Activated CD8-positive, alpha-beta T cell treated with anti-CD3 and anti-CD28 coated beads for 36 hours (primary cell): Measurements from ENCODE around the gene BBS7. TPM values are rescaled to one million over a fixed set of nuclear protein-coding genes. Genes with fewer than 3 reads are reported as not detected.

ENCODE experiments used
- ATAC-seq: fragments of 200-7000 bp; cut with Tn5 transposase; one replicate; pipeline ENCODE4 v1.10.0; 2021; ENCODE audit warnings: mild to moderate bottlenecking, moderate library complexity
- CTCF ChIA-PET: fragments of 350-600 bp; sonication (Branson Sonifier 250); formaldehyde crosslinking; loops from one replicate; lab custom pipeline; 2021; ENCODE audit warnings: antibody characterized with exemption; lab: Charles Lee
- POLR2A ChIA-PET: fragments of 350-600 bp; sonication (Branson Sonifier 250); formaldehyde crosslinking; loops from one replicate; lab custom pipeline; 2021; ENCODE audit warnings: antibody characterized with exemption; lab: Charles Lee
- DNase-seq: peaks from one replicate; pipeline ENCODE4 v3.0.0-alpha.2; 2020
- H3K27ac Mint-ChIP-seq: one replicate; pipeline ENCODE4 v1.8.0; 2021; ENCODE audit warnings: mild to moderate bottlenecking, mixed read lengths
- H3K27me3 Mint-ChIP-seq: one replicate; pipeline ENCODE4 v1.8.0; 2021; ENCODE audit warnings: mixed read lengths
- H3K36me3 Mint-ChIP-seq: one replicate; pipeline ENCODE4 v1.8.0; 2021; ENCODE audit warnings: low read depth, mixed read lengths
- H3K4me1 Mint-ChIP-seq: one replicate; pipeline ENCODE4 v1.8.0; 2021; ENCODE audit warnings: low read depth, mixed read lengths
- H3K4me3 Mint-ChIP-seq: one replicate; pipeline ENCODE4 v1.8.0; 2021; ENCODE audit warnings: mild to moderate bottlenecking, moderate library complexity, mixed read lengths
- H3K9me3 Mint-ChIP-seq: one replicate; pipeline ENCODE4 v1.8.0; 2021; ENCODE audit warnings: mixed read lengths
- intact Hi-C: fragments of 100-400 bp; cut with micrococcal nuclease; formaldehyde crosslinking; loops from one replicate; pipeline ENCODE4 v1.10.0; 2022
- total RNA-seq, 2 experiments: library from RNA; stranded (reverse); gene quantifications; one replicate each; pipeline ENCODE4 v1.2.3, GENCODE V29; 2021
- TF ChIP-seq, protein P1 (sequence below): fragments of 200-600 bp; IDR thresholded peaks from one replicate; pipeline ENCODE4 v1.8.0; 2022; ENCODE audit warnings: antibody characterized with exemption, mild to moderate bottlenecking

Gene BBS7
- total RNA-seq, 2 experiments from 2014 or later, result 12.7 to 15.8 TPM

GRCh38 chr4:121818215-121818614 lies 52.1 kb downstream of the BBS7 start:
- ChIA-PET POLR2A (interaction anchor here (1.0 kb wide), 1 partner anchor 17 kb away, joined by 5 read pairs; the partner anchor contains the start of gene EXOSC9), CTCF (interaction anchor here (0.6 kb wide), 1 partner anchor 61 kb away, joined by 5 read pairs; no protein-coding TSS in a partner anchor)
- Mint-ChIP-seq H3K27me3 (no peaks in the 10 kb centered on the region), H3K36me3 (peaks cover 60% of the 10 kb centered on the region), H3K4me3 (no peak overlapping the region), H3K27ac (peak overlapping the region; percentile 58), H3K9me3 (no peaks in the 10 kb centered on the region), H3K4me1 (peaks cover 27% of the 10 kb centered on the region)
- ATAC-seq (no peak), DNase-seq (no peak)
- TF ChIP-seq, protein P1, sequence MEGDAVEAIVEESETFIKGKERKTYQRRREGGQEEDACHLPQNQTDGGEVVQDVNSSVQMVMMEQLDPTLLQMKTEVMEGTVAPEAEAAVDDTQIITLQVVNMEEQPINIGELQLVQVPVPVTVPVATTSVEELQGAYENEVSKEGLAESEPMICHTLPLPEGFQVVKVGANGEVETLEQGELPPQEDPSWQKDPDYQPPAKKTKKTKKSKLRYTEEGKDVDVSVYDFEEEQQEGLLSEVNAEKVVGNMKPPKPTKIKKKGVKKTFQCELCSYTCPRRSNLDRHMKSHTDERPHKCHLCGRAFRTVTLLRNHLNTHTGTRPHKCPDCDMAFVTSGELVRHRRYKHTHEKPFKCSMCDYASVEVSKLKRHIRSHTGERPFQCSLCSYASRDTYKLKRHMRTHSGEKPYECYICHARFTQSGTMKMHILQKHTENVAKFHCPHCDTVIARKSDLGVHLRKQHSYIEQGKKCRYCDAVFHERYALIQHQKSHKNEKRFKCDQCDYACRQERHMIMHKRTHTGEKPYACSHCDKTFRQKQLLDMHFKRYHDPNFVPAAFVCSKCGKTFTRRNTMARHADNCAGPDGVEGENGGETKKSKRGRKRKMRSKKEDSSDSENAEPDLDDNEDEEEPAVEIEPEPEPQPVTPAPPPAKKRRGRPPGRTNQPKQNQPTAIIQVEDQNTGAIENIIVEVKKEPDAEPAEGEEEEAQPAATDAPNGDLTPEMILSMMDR, result no peak
- intact Hi-C loops, result no loop called here

DNA sequence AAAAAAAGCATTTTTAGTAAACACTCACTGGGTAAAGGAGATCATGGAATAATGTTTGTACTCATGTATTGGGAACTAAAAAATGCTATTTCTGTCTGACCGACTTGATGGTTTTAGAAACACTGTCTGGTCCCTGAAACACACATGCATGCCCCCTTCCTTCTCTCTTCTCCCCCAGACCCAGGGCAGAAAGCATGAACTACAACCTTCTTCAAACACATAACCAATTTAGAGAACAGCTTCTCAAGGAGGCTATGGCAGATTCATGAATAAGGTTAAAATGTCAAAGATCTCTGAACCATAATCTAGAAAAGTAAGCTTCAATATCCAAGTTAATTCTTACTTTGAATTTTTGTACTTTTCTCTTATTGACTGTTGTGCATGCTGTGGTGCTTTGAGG lies 52.6 kb downstream of the BBS7 start:
- intact Hi-C loops, result no loop called here
- no peaks in the 10 kb centered on the region for H3K9me3 Mint-ChIP-seq
- H3K4me1 Mint-ChIP-seq, result peaks cover 28% of the 10 kb centered on the region
- H3K27me3 Mint-ChIP-seq, result no peaks in the 10 kb centered on the region
- H3K4me3 Mint-ChIP-seq, result no peak overlapping the region
- ATAC-seq (no peak), DNase-seq (no peak)
- ChIA-PET CTCF (interaction anchor here (0.6 kb wide), 1 partner anchor 61 kb away, joined by 5 read pairs; no protein-coding TSS in a partner anchor), POLR2A (interaction anchor here (1.0 kb wide), 1 partner anchor 16 kb away, joined by 5 read pairs; the partner anchor contains the start of gene EXOSC9)
- peaks cover 58% of the 10 kb centered on the region for H3K36me3 Mint-ChIP-seq
- peak overlapping the region; percentile 58 for H3K27ac Mint-ChIP-seq
- TF ChIP-seq, protein P1, result no peak

- no peak overlapping the region for H3K27ac Mint-ChIP-seq
- no peaks in the 10 kb centered on the region for H3K9me3 Mint-ChIP-seq
- CTCF ChIA-PET, result no interaction called here
- intact Hi-C loops, result no loop called here
- H3K4me1 Mint-ChIP-seq, result peaks cover 24% of the 10 kb centered on the region
- no peaks in the 10 kb centered on the region for H3K27me3 Mint-ChIP-seq
- peaks cover 54% of the 10 kb centered on the region for H3K36me3 Mint-ChIP-seq
- DNase-seq, result no peak
- POLR2A ChIA-PET, result interaction anchor here (1.7 kb wide), 1 partner anchor 13 kb away, joined by 4 read pairs; no protein-coding TSS in a partner anchor
- ATAC-seq, result no peak
- no peak overlapping the region for H3K4me3 Mint-ChIP-seq
- TF ChIP-seq, protein P1, result no peak
These were observed 53.3 kb downstream of the BBS7 start for GRCh38 chr4:121817006-121817405.

GRCh38 chr4:121814756-121815155 lies 55.5 kb downstream of the BBS7 start:
- TF ChIP-seq, protein P1, result no peak
- peaks cover 27% of the 10 kb centered on the region for H3K4me1 Mint-ChIP-seq
- no peak overlapping the region for H3K27ac Mint-ChIP-seq
- POLR2A ChIA-PET, result interaction anchor here (0.5 to 1.0 kb wide), 2 partner anchors 8 to 15 kb away, joined by 3 to 4 read pairs; no protein-coding TSS in a partner anchor
- no peaks in the 10 kb centered on the region for H3K9me3 Mint-ChIP-seq
- DNase-seq (no peak), ATAC-seq (no peak)
- CTCF ChIA-PET, result no interaction called here
- H3K36me3 Mint-ChIP-seq, result peaks cover 51% of the 10 kb centered on the region
- H3K4me3 Mint-ChIP-seq, result no peak overlapping the region
- no peaks in the 10 kb centered on the region for H3K27me3 Mint-ChIP-seq
- intact Hi-C loops, result no loop called here

DNA sequence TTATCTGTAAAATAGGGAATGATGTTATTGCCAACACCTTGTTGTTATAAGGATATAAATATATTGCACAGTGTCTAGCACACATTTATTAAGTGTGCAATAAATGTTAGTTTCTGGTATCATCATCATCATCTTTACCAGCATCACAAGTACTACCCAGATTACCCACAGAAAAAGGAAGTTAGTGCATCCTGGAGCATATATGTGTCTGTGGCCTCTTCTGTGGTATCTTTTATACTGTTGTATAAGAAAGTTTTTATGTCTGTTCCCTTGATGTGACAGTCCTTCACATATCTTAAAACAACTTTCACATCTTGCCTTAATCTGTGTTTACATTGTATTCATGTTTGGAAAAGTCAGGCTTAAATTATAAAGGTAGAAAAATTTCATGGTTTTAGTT lies 59.2 kb downstream of the BBS7 start:
- Mint-ChIP-seq H3K27ac (peak overlapping the region; percentile 55), H3K4me3 (no peak overlapping the region), H3K36me3 (peaks cover 37% of the 10 kb centered on the region), H3K27me3 (no peaks in the 10 kb centered on the region), H3K9me3 (no peaks in the 10 kb centered on the region), H3K4me1 (peaks cover 12% of the 10 kb centered on the region)
- intact Hi-C loops, result no loop called here
- ATAC-seq (peak; percentile 53), DNase-seq (no peak)
- TF ChIP-seq, protein P1, result no peak
- ChIA-PET CTCF (interaction anchor here (1.0 to 3.4 kb wide), 2 partner anchors 10 to 12 kb away, joined by 4 to 7 read pairs; partner anchors contain the start of gene EXOSC9), POLR2A (interaction anchor here (1.2 kb wide), 1 partner anchor 8 kb away, joined by 3 read pairs; no protein-coding TSS in a partner anchor)
